ENCODE results near the gene LRIG1. TPM values are rescaled to one million over a fixed set of nuclear protein-coding genes. Genes with fewer than 3 reads are reported as not detected.

The LRIG1 gene
- total and polyA plus RNA-seq, 7 donors: 4.2 to 226 (median 150) TPM

GRCh38 chr3:66481071-66482017 is 19.5 kb downstream of the LRIG1 start:
- Histone ChIP-seq H3K4me1 (peaks cover 0 to 100% (median 99%) of the 10 kb centered on the region in 4 donors), H3K27ac (peak overlapping the region; percentile 85 to 95 (median 91)), H3K36me3 (no peaks in the 10 kb centered on the region), H3K9me3 (no peaks in the 10 kb centered on the region), H3K27me3 (no peaks in the 10 kb centered on the region), H3K4me3 (no peak overlapping the region)
- TF ChIP-seq POLR2A (IDR thresholded peaks at IDR 0.05): no peak
- intact Hi-C loops (cut with DNase I): no loop called here
- DNase-seq: no peak
- 4 to 25% methylated on average over 13 of the region's 13 CpGs for WGBS, 2 donors

GRCh38 chr3:66480666-66481065 is 20.2 kb downstream of the LRIG1 start:
- no peaks in the 10 kb centered on the region for H3K9me3 ChIP-seq
- H3K27ac ChIP-seq: peak overlapping the region; percentile 85 to 95 (median 91)
- peaks cover 0 to 100% (median 99%) of the 10 kb centered on the region in 4 donors for H3K4me1 ChIP-seq
- H3K27me3 ChIP-seq: no peaks in the 10 kb centered on the region
- intact Hi-C loops (cut with DNase I): no loop called here
- DNase-seq: no peak
- no peak for TF ChIP-seq CTCF (IDR thresholded peaks at IDR 0.05)
- TF ChIP-seq POLR2A (IDR thresholded peaks at IDR 0.05): no peak
- TF ChIP-seq EP300 (IDR thresholded peaks at IDR 0.05): no peak
- no peak for TF ChIP-seq POLR2AphosphoS5 (IDR thresholded peaks at IDR 0.05)
- no peaks in the 10 kb centered on the region for H3K36me3 ChIP-seq
- H3K4me3 ChIP-seq: no peak overlapping the region
- WGBS, 2 donors: 11 to 25% methylated on average over 2 of the region's 2 CpGs

GRCh38 chr3:66479532-66479947 is 21.3 kb downstream of the LRIG1 start:
- no peaks in the 10 kb centered on the region for H3K36me3 ChIP-seq
- no peaks in the 10 kb centered on the region for H3K27me3 ChIP-seq
- WGBS, 2 donors: 18 to 44% methylated on average over 2 of the region's 2 CpGs
- peaks cover 0 to 100% (median 99%) of the 10 kb centered on the region in 4 donors for H3K4me1 ChIP-seq
- no peaks in the 10 kb centered on the region for H3K9me3 ChIP-seq
- TF ChIP-seq POLR2A (IDR thresholded peaks at IDR 0.05): no peak
- intact Hi-C loops (cut with DNase I): no loop called here
- DNase-seq: no peak
- H3K27ac ChIP-seq: peak overlapping the region; percentile 85 to 95 (median 91)
- no peak overlapping the region for H3K4me3 ChIP-seq

- 22 to 62% methylated on average over 9 of the region's 9 CpGs for WGBS, 2 donors
- H3K27ac ChIP-seq: peak overlapping the region; percentile 43 to 95 (median 91)
Measured at GRCh38 chr3:66478960-66479359, 21.9 kb downstream of the LRIG1 start.

GRCh38 chr3:66477856-66478255 is 23.0 kb downstream of the LRIG1 start:
- Histone ChIP-seq H3K9me3 (no peaks in the 10 kb centered on the region), H3K4me1 (peaks cover 0 to 100% (median 99%) of the 10 kb centered on the region in 4 donors), H3K36me3 (no peaks in the 10 kb centered on the region), H3K27me3 (no peaks in the 10 kb centered on the region), H3K4me3 (no peak overlapping the region), H3K27ac (peak overlapping the region; percentile 43 to 95 (median 91))
- intact Hi-C loops (cut with DNase I): no loop called here
- no peak for TF ChIP-seq POLR2AphosphoS5 (IDR thresholded peaks at IDR 0.05)
- TF ChIP-seq POLR2A (IDR thresholded peaks at IDR 0.05): no peak
- WGBS, 2 donors: 20 to 73% methylated on average over 7 of the region's 7 CpGs
- DNase-seq: no peak

More at GRCh38 chr3:66478960-66479359, 21.9 kb downstream of the LRIG1 start:
- Histone ChIP-seq H3K9me3 (no peaks in the 10 kb centered on the region), H3K4me3 (peak overlapping the region in 1 of 4 donors; percentile 6), H3K27me3 (no peaks in the 10 kb centered on the region), H3K4me1 (peaks cover 0 to 100% (median 99%) of the 10 kb centered on the region in 4 donors), H3K36me3 (no peaks in the 10 kb centered on the region)
- TF ChIP-seq EP300 (IDR thresholded peaks at IDR 0.05) (no peak), POLR2AphosphoS5 (IDR thresholded peaks at IDR 0.05) (peak in 1 of 4 donors; percentile 34)
- DNase-seq: no peak
- intact Hi-C loops (cut with DNase I): no loop called here

- no peaks in the 10 kb centered on the region for H3K9me3 ChIP-seq
- DNase-seq: peak; percentile 85
- TF ChIP-seq CTCF (IDR thresholded peaks at IDR 0.05) (no peak), EP300 (IDR thresholded peaks at IDR 0.05) (peak in 3 of 4 donors; percentile 70 to 86 (median 75)), POLR2A (IDR thresholded peaks at IDR 0.05) (no peak), POLR2AphosphoS5 (IDR thresholded peaks at IDR 0.05) (peak; percentile 42 to 79 (median 64))
- H3K27ac ChIP-seq: peak overlapping the region in 3 of 4 donors; percentile 90 to 95 (median 92)
- H3K4me3 ChIP-seq: no peak overlapping the region
- 19 to 61% methylated on average over 9 of the region's 9 CpGs for WGBS, 2 donors
- no peaks in the 10 kb centered on the region for H3K36me3 ChIP-seq
- no peaks in the 10 kb centered on the region for H3K27me3 ChIP-seq
- intact Hi-C loops (cut with DNase I): no loop called here
- peaks cover 0 to 99% (median 99%) of the 10 kb centered on the region in 4 donors for H3K4me1 ChIP-seq
Measured at GRCh38 chr3:66476852-66477381, 23.9 kb downstream of the LRIG1 start.

Measured in sigmoid colon (tissue), 7 donors.